Activated CD4-positive, alpha-beta T cell treated with anti-CD3 and anti-CD28 coated beads, Interleukin-2, amount 10 ng/mL, durations not matched to agents 24 days and 14 days (primary cell): ENCODE results near the gene SLC25A25. TPM values are rescaled to one million over a fixed set of nuclear protein-coding genes. Genes with fewer than 3 reads are reported as not detected.
A peak's percentile ranks its signal among the peaks of the same experiment; 100 is the strongest.

Source experiments
- DNase-seq: peaks from one replicate; pipeline ENCODE4 v3.0.0; 2022
- H3K27ac Mint-ChIP-seq: one replicate; pipeline ENCODE4 v1.8.0; 2022; ENCODE audit warnings: mild to moderate bottlenecking, mixed read lengths
- H3K27me3 Mint-ChIP-seq: one replicate; pipeline ENCODE4 v1.8.0; 2022; ENCODE audit warnings: mixed read lengths
- H3K36me3 Mint-ChIP-seq: one replicate; pipeline ENCODE4 v1.8.0; 2022; ENCODE audit warnings: low read depth, mild to moderate bottlenecking, mixed read lengths
- H3K4me1 Mint-ChIP-seq: one replicate; pipeline ENCODE4 v1.8.0; 2021; ENCODE audit warnings: mixed read lengths
- H3K4me3 Mint-ChIP-seq: one replicate; pipeline ENCODE4 v1.8.0; 2022; ENCODE audit warnings: mild to moderate bottlenecking, moderate library complexity, mixed read lengths
- H3K9me3 Mint-ChIP-seq: one replicate; pipeline ENCODE4 v1.8.0; 2021; ENCODE audit warnings: mixed read lengths
- intact Hi-C: fragments of 100-400 bp; cut with micrococcal nuclease; formaldehyde crosslinking; loops from one replicate; pipeline ENCODE4 v1.15.1; 2023
- total RNA-seq: library from RNA; stranded (reverse); gene quantifications from 2 replicates; pipeline ENCODE4 v1.2.3, GENCODE V29; 2022

The SLC25A25 gene
- total RNA-seq, 1 donor from 2014 or later = 14.0 TPM

DNA sequence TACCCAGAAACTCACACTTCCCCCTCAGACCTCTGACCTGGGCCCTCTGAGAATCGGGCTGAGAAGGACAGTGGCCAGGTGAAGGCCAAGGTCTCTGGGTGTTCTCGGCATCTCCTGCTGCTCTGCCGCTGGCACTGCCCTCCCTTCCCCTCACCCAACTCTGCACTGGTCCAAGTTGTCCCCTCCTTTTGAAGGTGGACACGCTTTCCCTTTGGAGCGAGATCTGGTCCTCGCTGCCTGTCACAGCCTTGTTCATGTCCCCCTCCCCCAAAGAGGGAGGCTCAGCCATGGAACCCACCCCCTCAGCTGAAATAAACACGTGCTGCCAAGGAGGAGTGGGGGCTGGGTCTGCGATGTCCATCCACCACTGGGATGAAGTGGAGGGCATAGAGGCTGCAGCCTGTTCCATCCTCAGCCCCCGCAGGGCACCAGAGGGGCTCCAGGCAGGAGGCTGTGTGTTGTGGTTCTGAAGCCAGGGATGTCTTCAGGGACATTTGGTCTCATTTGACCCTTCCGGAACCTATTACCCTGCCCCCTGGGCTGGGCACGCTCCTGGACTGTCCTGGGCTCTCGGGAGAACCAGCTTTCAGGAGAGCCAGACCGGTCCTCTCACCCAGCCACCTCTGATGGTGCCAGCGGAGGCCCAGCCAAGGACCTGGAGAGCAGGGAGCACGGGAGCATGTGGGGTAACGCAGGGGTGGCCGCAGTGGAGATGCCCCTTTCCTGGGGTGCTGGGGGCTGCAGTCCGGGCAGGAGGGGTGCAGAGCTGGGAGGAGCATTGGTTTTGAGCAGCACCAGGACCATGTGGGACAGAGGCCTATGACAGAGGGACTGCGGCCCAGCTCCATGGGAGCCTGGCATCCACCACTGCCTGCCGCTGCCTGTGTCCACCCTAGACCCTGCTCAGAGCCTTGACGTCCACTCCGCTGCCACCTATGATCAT is 76.5 kb downstream of the SLC25A25 start:
- Mint-ChIP-seq H3K27ac (no peak overlapping the region), H3K4me1 (peaks cover 14% of the 10 kb centered on the region), H3K36me3 (no peaks in the 10 kb centered on the region), H3K9me3 (no peaks in the 10 kb centered on the region), H3K27me3 (no peaks in the 10 kb centered on the region), H3K4me3 (no peak overlapping the region)
- intact Hi-C loops = no loop called here
- no peak for DNase-seq

DNA sequence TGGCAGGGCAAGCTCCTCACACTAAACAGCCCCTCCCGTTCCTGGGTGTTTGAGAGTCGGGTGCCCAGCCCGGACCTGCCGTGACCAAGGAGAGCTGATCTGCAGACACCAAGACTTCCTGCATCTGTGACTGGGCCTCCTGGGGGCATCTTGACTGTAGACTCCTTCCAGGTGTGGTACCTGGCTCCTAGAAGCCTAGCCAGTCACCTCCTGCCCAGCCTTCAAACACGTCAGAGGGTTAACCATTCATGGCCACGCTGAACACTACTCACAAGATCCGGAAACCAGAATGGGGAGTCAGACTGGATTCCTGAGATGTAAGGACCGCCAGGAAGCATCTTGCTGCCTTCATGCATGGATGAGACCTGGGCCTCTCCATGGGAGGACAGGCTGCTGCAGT is 77.5 kb downstream of the SLC25A25 start:
- Mint-ChIP-seq H3K27me3 (no peaks in the 10 kb centered on the region), H3K4me3 (no peak overlapping the region), H3K4me1 (peaks cover 14% of the 10 kb centered on the region), H3K36me3 (no peaks in the 10 kb centered on the region), H3K27ac (no peak overlapping the region), H3K9me3 (no peaks in the 10 kb centered on the region)
- no peak for DNase-seq
- intact Hi-C loops = no loop called here

DNA sequence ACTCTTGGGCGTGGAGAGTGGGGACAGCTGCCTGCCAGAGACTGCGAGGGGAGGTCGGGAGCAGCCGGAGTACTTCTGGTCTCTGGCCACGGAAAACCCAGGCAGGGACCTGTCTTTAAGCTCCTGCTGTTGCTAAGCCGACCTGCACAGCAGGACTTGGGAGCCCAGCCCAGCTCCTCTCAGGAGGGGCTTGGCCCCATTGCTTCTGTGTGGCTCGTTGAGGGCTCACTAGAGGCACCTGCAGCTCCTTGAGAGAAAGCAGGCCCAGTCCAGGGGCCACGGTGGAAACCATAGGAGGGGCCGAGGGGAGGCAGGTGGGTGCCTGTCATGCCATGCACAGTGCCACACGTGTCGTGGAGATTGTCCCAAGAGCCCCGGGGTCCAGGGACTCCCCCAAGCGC is 77.9 kb downstream of the SLC25A25 start:
- Mint-ChIP-seq H3K27me3 (no peaks in the 10 kb centered on the region), H3K4me3 (no peak overlapping the region), H3K27ac (no peak overlapping the region), H3K36me3 (no peaks in the 10 kb centered on the region), H3K9me3 (no peaks in the 10 kb centered on the region), H3K4me1 (peaks cover 17% of the 10 kb centered on the region)
- intact Hi-C loops = no loop called here
- no peak for DNase-seq

DNA sequence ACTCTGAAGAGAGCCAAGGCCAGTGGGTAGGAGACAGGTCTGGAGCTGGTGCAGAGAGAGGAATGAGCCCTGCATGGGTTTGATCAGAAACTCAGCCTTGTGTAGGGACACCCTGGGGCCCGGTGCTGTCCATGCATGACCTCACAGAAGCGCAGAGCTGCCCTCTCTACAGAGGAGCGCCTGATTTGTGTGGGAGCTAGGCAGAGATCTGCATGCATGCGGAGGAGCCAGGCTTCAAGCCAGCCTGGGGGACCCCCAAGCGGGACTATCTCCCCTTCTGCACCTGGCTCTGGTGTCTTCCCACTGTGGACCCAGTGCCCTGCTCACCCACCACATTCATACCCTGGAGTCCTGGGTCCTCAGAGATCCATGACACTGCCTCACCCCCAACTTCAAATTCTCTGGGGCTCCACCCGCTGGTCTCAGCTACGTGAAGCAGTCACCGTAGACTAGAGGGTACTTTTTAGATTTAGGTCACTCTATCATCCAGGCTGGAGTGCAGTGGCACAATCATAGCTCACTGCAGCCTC is 78.6 kb downstream of the SLC25A25 start:
- Mint-ChIP-seq H3K4me3 (no peak overlapping the region), H3K9me3 (no peaks in the 10 kb centered on the region), H3K4me1 (peaks cover 16% of the 10 kb centered on the region), H3K36me3 (no peaks in the 10 kb centered on the region), H3K27ac (no peak overlapping the region), H3K27me3 (no peaks in the 10 kb centered on the region)
- DNase-seq = no peak
- intact Hi-C loops = no loop called here

DNA sequence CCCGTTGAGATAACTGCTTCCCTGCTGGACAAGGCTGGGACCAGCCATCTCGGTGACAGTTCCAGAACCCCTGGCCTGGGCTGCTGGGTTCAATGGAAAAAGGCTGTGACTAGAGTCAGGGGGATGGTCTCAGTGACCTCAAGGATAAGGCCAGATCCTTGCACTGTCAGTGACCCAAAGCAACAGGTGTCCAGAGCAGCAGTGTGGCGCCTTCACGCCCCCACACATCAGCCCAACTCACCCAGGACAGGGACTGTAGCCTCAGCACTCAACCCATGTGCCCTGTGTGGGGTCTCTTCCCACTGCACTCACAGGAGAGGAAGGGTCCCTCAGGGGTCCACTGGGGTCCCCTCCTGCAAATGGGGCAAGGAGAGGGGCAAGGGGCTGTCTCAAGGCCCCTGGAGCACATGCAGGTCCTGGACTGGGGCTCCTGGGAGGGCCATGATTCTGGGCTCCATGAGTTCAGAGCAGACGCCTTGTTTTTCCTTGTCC is 80.5 kb downstream of the SLC25A25 start:
- peaks cover 4% of the 10 kb centered on the region for H3K4me1 Mint-ChIP-seq
- no peaks in the 10 kb centered on the region for H3K27me3 Mint-ChIP-seq
- H3K36me3 Mint-ChIP-seq = no peaks in the 10 kb centered on the region
- intact Hi-C loops = no loop called here
- H3K4me3 Mint-ChIP-seq = no peak overlapping the region
- H3K27ac Mint-ChIP-seq = no peak overlapping the region
- no peaks in the 10 kb centered on the region for H3K9me3 Mint-ChIP-seq
- DNase-seq = no peak

DNA sequence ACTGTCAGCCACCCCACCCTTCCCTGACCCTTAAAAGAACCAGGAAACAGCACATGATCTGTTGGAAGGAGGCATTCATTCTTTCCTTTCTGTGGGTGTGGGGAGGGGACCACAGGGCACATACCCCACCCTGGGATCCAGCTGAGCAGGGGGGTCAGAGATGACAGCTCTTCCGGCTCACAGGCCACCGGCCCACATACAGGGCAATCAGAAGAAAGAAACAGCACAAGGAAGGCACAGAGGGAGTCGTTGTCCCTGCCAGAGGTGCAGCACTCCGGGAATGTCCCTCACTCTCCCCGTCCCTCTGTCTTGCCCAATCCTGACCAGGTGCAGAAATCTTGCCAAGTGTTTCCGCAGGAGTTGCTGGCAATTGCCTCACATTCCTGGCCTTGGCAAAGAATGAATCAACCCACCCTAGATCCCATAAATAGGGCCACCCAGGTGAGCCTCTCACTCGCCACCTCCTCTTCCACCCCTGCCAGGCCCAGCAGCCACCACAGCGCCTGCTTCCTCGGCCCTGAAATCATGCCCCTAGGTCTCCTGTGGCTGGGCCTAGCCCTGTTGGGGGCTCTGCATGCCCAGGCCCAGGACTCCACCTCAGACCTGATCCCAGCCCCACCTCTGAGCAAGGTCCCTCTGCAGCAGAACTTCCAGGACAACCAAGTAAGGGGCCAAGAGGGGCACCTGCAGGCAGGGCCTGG is 81.1 kb downstream of the SLC25A25 start, which contains the start of gene LCN2:
Gene LCN2 (plus strand): TSS at position 453 of the 701 bp plus-strand sequence. CDS start 73 bp downstream, at position 526.
- Mint-ChIP-seq H3K27ac (peak within 1 kb of the TSS; percentile 20), H3K27me3 (no peaks in the 10 kb centered on the region), H3K4me1 (peaks cover 3% of the 10 kb centered on the region), H3K36me3 (no peaks in the 10 kb centered on the region), H3K9me3 (no peaks in the 10 kb centered on the region), H3K4me3 (no peak within 1 kb of the TSS)
- no peak for DNase-seq
- intact Hi-C loops = no loop called here

DNA sequence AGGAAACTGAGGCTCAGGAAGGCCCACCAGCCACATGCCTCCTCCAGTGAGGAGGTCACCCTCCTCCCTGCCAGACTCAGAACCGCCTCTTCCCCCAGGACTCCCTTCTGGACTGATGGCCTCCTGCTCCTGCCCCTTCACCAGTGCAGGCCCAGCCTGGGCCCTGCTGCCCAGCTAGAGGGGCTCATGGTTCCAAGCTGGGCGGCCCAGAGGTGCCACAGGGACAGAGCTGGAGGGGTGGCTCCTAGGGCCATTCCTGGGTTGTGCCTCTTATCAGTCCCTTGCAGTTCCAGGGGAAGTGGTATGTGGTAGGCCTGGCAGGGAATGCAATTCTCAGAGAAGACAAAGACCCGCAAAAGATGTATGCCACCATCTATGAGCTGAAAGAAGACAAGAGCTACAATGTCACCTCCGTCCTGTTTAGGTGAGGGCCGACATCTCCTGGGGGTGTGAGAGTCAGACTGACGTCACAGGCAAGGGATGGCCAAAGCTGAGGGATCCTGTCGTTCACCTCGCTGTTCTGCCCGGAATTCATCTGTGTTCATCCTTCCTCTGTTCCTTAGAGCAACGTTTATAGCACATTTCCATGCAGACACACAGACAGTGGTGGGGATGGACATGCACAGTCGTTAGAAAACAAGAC is 82.0 kb downstream of the SLC25A25 start:
- no peak overlapping the region for H3K4me3 Mint-ChIP-seq
- H3K36me3 Mint-ChIP-seq = no peaks in the 10 kb centered on the region
- no peak for DNase-seq
- no peaks in the 10 kb centered on the region for H3K27me3 Mint-ChIP-seq
- no peaks in the 10 kb centered on the region for H3K9me3 Mint-ChIP-seq
- peaks cover 3% of the 10 kb centered on the region for H3K4me1 Mint-ChIP-seq
- intact Hi-C loops = no loop called here
- H3K27ac Mint-ChIP-seq = peak overlapping the region; percentile 20

DNA sequence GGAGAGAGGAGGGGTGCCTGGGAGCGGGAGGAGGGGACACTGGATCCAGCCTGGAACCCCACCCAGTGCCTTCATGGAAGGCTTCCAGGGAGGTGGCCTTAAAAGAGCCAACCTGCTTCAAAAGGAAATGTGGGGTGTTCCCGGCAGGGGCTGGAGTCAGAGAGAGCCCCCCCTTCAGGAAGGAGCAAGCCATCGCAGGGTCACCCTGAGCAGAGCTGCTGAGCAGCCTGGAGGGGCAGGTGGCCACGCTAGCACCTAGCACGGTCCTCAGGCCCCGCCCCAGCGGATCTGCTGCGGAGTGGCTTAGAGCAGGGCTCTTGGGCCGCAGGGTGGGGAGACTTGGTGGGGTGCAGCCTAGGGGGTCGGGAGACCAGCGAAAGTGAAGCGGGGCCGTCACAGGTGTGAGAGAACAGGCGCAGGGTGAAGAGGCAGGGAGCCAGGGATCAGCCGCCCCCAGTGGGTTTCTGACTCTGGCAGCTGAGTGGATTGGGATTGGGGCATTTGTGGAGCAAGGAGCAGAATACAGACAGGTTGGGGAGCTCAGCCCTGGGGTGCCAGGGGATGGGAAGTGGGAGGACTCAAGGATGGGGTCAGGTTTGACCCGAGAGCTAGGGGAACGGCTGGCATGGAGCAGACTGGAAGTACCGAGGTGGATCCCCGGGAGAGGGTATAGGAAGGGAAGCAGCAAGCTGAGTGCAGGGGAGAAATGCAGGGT is 82.7 kb downstream of the SLC25A25 start:
- DNase-seq = peak; percentile 70
- H3K27ac Mint-ChIP-seq = no peak overlapping the region
- no peaks in the 10 kb centered on the region for H3K9me3 Mint-ChIP-seq
- no peak overlapping the region for H3K4me3 Mint-ChIP-seq
- H3K4me1 Mint-ChIP-seq = peaks cover 3% of the 10 kb centered on the region
- no peaks in the 10 kb centered on the region for H3K36me3 Mint-ChIP-seq
- H3K27me3 Mint-ChIP-seq = no peaks in the 10 kb centered on the region
- intact Hi-C loops = no loop called here

DNA sequence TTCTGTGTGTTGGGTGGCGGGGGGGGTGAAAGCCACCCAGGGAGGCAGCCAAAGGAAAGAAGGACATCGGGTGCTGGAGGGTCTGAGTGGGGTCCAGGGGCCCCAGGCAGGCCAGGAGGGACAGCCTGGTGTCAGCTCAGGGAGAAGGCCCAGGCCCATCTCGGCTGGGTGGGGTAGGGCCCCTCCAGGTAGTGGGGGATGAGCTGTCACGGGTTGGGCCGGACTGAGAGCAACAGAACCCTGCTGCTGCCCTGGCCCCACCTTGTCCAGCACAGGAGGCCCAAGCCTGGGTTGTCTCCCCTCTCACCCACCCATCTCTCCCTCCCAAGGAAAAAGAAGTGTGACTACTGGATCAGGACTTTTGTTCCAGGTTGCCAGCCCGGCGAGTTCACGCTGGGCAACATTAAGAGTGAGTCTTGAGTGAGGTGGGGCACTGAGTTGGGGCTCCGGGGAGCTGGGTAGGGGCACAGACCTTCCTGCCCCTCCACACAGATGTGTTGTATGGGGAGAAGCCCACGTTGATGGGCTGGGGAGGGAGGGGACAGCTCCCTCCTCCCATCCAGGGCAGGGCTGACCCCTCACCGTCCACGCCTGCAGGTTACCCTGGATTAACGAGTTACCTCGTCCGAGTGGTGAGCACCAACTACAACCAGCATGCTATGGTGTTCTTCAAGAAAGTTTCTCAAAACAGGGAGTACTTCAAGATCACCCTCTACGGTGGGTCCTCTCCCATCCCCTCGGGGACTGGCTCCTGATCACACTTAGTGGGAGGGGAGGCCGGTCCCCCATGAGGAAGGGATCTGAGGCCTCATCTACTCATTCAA is 83.5 kb downstream of the SLC25A25 start:
- Mint-ChIP-seq H3K4me1 (peaks cover 3% of the 10 kb centered on the region), H3K27ac (no peak overlapping the region), H3K4me3 (no peak overlapping the region)

DNA sequence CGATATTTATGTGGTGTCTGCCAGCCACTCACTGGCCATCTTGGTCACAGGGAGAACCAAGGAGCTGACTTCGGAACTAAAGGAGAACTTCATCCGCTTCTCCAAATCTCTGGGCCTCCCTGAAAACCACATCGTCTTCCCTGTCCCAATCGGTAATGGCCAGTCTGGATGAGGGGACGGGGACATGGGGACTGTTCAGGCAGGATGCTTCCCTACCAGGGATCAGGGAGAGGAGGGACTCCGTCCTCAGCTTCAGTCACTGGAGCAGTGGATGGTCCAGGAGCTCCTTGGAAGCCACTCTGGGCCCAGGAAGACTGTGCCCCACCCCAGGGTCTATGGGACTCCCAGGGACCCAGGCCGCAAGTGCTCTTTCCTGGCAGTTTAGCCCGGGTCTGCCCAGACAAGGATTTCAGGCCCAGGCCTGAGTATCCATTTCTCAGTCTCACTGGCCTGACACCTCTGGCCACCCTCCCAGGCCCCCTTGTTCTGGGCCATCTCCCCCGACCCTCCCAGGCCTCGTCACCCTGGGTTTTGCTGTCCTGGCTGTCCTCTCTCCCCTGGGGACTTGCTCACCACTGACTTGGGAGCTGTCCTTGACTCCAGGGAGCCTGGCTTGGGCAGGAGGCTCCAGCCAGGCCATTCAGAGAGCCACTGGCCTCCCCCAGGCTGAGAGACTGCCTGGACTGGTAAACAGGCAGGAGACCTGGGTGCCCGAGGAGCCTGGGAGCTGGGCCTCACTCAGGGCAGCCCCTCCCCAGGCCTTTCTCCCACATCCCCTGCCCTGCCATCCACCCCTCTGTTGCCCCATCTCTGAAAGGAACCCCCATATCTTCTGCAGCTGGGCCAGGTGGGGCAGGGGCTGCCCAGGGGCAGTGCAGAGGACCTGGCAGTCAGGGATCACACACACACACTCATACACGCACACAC is 84.4 kb downstream of the SLC25A25 start:
- H3K9me3 Mint-ChIP-seq = no peaks in the 10 kb centered on the region
- DNase-seq = no peak
- H3K27me3 Mint-ChIP-seq = no peaks in the 10 kb centered on the region
- intact Hi-C loops = no loop called here
- H3K4me1 Mint-ChIP-seq = peaks cover 3% of the 10 kb centered on the region
- H3K27ac Mint-ChIP-seq = no peak overlapping the region
- no peaks in the 10 kb centered on the region for H3K36me3 Mint-ChIP-seq
- H3K4me3 Mint-ChIP-seq = no peak overlapping the region

More for the DNA sequence above, 83.5 kb downstream of the SLC25A25 start:
- Mint-ChIP-seq H3K9me3 (no peaks in the 10 kb centered on the region), H3K36me3 (no peaks in the 10 kb centered on the region), H3K27me3 (no peaks in the 10 kb centered on the region)
- intact Hi-C loops = no loop called here
- DNase-seq = no peak

DNA sequence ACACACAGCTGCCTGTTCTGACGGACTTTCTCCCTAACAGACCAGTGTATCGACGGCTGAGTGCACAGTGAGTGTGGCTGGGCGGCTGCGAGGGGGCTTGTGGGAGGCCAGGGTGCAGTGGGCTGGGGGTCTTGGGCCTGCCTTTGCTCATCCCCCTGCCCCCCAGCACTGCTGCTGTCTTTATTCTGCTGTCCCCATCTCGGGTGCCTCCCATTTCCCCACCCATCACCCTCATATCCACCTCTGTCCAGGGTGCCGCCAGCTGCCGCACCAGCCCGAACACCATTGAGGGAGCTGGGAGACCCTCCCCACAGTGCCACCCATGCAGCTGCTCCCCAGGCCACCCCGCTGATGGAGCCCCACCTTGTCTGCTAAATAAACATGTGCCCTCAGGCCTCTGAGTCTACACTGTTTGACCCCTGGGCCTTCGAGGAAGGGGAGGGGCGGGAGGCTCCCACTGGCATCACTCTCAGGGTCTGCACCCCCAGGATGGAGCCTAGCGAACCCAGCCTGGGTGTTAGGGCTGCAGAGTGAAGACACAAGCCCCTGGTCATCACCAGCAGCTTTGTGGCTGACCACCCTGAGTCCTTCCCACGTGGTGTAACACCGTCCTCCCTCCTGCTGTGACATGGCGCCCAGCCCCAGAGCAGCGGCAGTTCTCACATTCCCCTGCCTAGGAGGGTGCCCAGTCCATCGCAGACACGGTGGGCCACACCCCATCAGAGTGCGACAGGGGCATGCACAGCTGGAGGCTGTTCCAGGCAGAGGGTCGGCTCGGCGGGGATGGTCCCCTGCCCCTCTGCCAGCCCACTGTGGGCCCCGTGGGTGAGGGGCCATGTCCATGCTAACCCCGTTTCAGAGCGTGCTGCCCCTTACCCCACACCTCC is 85.3 kb downstream of the SLC25A25 start:
- Mint-ChIP-seq H3K36me3 (no peaks in the 10 kb centered on the region), H3K27ac (no peak overlapping the region), H3K4me3 (no peak overlapping the region), H3K4me1 (peaks cover 3% of the 10 kb centered on the region), H3K9me3 (no peaks in the 10 kb centered on the region), H3K27me3 (no peaks in the 10 kb centered on the region)
- intact Hi-C loops = no loop called here
- no peak for DNase-seq
